HuH-7.5 (cell line): ENCODE results near the gene FBXO31.

ENCODE experiments used
- DNase-seq: peaks from one replicate; pipeline ENCODE4 v3.0.0; 2011; ENCODE audit warnings: low spot score

Gene FBXO31

GRCh38 chr16:87309620-87310525 is 73.7 kb downstream of the FBXO31 start:
- no peak for DNase-seq

- DNase-seq, result no peak
These were observed 74.8 kb downstream of the FBXO31 start for GRCh38 chr16:87308826-87309225.

- DNase-seq, result no peak
These were observed 77.1 kb downstream of the FBXO31 start for GRCh38 chr16:87306516-87306915.

- DNase-seq, result no peak
These were observed 77.8 kb downstream of the FBXO31 start for GRCh38 chr16:87305505-87306391.

GRCh38 chr16:87304951-87305350 is 78.6 kb downstream of the FBXO31 start:
- DNase-seq, result no peak

GRCh38 chr16:87303962-87304521 is 79.5 kb downstream of the FBXO31 start:
- no peak for DNase-seq

GRCh38 chr16:87303431-87303930 is 80.1 kb downstream of the FBXO31 start:
- DNase-seq, result no peak

- no peak for DNase-seq
These were observed 84.6 kb downstream of the FBXO31 start for GRCh38 chr16:87298857-87299465.

GRCh38 chr16:87297918-87298631 is 85.5 kb downstream of the FBXO31 start:
- peak; percentile 71 for DNase-seq

- DNase-seq, result no peak
These were observed 86.2 kb downstream of the FBXO31 start for GRCh38 chr16:87297407-87297806.

- DNase-seq, result no peak
These were observed 87.7 kb downstream of the FBXO31 start for GRCh38 chr16:87295661-87296531.

GRCh38 chr16:87295259-87295658 is 88.3 kb downstream of the FBXO31 start:
- DNase-seq, result no peak

GRCh38 chr16:87293990-87294389 is 89.6 kb downstream of the FBXO31 start:
- DNase-seq, result no peak

- DNase-seq, result no peak
These were observed 91.6 kb downstream of the FBXO31 start for GRCh38 chr16:87291944-87292343.

- DNase-seq, result no peak
These were observed 94.7 kb downstream of the FBXO31 start for GRCh38 chr16:87288753-87289362.

GRCh38 chr16:87286839-87287626 is 96.5 kb downstream of the FBXO31 start:
- DNase-seq, result no peak

- DNase-seq, result no peak
These were observed 99.4 kb downstream of the FBXO31 start for GRCh38 chr16:87284183-87284582.

GRCh38 chr16:87279094-87279658 is 104.4 kb downstream of the FBXO31 start:
- DNase-seq, result no peak
